Fibroblast of gingiva (primary cell): ENCODE data around the gene GMDS.

Experiments used
- DNase-seq: peaks from one replicate; pipeline ENCODE4 v3.0.0-alpha.2; 2011; ENCODE audit warnings: low read depth

The GMDS gene

DNA sequence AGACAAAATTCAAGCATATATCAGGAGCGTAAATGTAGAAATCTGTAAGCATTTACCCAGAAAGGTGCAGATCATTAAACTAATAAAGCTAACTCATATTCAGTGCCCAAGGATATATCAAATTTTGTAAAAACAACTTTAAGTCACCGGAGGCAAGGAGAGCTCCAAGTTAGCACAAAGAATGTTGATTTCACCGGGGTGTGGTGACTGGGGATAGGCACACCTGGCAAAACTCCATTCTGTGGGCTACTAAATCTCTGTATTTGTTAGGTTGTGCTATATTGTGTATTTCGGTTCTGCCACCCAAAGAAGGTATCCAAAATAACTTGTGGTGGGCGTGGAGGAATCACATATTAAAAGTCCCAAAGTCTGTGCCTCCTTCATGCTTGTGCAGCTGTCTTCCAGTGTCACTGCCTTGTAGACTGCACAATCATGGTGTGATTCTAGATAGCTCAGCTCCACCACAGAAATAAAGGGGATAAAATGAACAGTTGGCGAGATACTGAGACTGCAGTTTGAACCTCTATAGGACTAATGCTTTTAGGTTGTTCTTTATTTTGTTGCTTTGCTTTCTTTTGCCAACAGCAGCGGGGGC lies 111.6 kb downstream of the GMDS start:
- DNase-seq, result no peak

GRCh38 chr6:2132916-2133315 lies 112.5 kb downstream of the GMDS start:
- DNase-seq, result no peak

- DNase-seq, result peak; percentile 29
Observed at GRCh38 chr6:2132416-2132815, 113.0 kb downstream of the GMDS start.

GRCh38 chr6:2129182-2129621 lies 116.2 kb downstream of the GMDS start:
- no peak for DNase-seq

DNA sequence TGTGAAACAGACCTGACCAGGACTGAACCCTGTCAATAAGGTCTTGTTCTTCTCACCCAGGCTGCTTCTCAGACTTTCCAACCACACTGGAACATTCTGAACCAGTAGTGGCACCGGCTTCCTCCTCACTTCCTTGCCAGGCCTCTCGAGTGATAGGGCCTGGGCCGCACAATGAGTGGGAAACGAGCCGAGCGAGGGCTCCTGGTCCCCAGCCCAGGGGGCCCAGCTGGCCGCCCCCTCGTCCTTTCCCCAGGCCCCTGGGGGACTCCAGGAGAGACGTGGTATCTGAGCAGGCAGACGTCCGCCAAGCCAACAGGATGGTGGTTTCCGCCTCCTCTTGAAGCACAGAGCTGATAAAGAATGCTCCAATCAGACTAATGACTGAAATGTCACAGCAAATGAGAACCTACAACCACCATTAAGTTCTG lies 117.9 kb downstream of the GMDS start:
- DNase-seq, result no peak

GRCh38 chr6:2126351-2126750 lies 119.1 kb downstream of the GMDS start:
- no peak for DNase-seq

DNA sequence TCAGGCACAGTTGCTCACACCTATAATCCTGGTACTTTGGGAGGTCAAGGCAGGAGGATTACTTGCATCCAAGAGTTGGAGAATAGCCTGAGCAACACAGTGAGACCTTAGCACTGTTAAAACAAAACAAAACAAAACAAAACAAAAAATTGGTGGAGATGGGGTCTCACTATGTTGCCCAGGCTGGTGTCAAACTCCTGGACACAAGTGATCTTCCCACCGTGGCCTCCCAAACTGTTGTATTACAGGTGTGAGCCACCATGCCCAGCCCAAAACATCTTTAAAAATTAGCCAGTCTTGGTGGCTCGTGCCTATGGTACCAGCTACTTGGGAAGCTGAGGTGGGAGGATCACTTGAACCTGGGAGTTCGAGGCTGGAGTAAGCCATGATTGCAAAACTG lies 120.2 kb downstream of the GMDS start:
- no peak for DNase-seq

- no peak for DNase-seq
Observed at GRCh38 chr6:2124260-2124709, 121.1 kb downstream of the GMDS start.

DNA sequence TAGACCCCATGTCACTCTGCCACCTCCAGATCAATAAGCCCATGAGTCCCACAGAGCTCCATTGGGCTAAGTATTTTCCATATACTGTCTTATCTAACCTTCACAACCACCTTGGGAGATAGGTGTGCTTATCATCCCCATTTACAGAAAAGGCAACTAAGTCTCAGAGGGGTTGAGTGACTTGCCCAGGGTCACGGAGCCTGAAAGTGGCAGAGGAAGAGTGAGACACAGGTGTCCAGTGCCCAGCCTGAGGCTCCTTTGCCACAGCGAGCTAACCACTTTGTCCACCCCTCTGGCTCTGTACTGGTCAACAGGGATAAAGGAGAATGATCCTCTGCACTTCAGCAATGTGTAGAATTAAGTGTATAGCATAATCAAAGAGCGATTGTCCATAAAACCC lies 124.5 kb downstream of the GMDS start:
- DNase-seq, result no peak

DNA sequence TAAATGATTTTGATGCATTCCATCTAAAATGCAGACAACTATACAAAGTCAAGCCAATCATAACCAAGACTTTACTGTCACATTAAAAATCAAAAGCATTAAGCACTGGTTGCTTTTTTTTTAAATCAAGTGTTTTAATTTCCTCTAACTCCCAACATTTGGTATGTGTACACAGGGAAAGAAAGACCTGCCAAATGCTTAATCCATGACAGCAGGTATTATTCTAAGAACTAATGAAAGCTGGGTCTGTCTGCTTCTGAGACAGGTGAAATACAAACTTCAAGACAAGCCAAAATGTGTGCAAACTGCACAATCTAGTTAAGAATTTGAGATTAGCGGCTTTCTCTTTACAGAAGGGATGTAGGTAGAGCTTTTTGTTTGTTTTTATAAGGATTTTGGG lies 126.1 kb downstream of the GMDS start:
- DNase-seq, result no peak

GRCh38 chr6:2118136-2118535 lies 127.3 kb downstream of the GMDS start:
- DNase-seq, result no peak

DNA sequence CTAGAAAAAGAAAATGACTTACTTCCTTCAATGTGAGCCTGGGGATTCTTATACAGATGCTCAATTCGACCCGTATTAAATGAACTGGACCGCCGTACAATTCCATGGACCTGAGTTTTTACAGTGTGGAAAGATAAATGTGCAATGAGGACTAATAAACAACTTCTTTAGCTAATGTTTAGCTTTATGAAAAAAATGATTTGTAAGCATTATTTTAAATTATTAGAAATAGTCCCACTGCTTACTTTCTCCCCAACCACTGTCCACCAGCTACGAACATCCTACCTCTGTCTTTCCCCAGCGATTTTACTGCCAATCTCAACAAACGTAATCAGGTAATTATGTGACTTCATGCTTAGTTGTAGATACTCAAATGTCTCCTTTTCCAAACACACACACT lies 128.0 kb downstream of the GMDS start:
- DNase-seq, result no peak

DNA sequence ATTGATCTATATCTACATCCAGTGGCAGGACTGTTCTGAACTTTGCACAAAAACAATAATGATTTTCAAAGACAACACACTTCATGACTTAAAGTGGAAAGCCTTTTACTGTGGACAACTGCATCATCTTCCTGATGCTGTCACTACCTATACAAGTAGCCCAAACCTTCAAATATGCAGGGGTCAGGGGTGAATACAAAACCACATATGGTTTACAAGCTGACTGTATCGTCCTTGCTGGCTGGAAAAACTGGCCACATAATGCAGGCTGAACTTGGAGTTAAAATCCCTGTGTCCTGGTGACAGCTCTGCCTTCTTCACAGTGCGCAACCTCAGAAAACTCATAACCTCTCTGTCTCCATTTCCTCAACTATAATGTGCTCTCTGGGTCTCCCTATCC lies 128.9 kb downstream of the GMDS start:
- DNase-seq, result no peak

GRCh38 chr6:2114100-2114499 lies 131.3 kb downstream of the GMDS start:
- DNase-seq, result no peak

GRCh38 chr6:2111162-2111677 lies 134.2 kb downstream of the GMDS start:
- DNase-seq, result peak; percentile 71

DNA sequence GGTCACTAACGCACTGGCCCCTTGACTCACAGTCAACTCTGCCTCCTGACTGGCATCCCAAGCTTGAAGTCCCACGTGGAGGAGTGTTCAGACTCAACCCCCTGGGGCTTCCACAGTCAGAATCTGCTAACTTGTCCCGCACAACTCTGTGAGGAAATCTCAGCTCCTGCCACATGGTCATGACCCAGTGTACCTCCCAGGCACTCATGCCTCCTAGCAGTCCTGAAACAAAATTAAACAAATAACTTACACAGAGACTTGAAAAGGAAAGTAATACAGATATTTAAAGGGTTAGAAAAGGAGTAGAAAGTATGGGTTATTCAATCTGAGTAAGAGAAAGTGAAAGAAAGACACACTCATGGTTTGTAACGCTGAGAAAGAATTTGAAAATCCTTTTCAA lies 134.9 kb downstream of the GMDS start:
- no peak for DNase-seq

GRCh38 chr6:2109796-2110195 lies 135.6 kb downstream of the GMDS start:
- no peak for DNase-seq

GRCh38 chr6:2108700-2109306 lies 136.6 kb downstream of the GMDS start:
- no peak for DNase-seq

DNA sequence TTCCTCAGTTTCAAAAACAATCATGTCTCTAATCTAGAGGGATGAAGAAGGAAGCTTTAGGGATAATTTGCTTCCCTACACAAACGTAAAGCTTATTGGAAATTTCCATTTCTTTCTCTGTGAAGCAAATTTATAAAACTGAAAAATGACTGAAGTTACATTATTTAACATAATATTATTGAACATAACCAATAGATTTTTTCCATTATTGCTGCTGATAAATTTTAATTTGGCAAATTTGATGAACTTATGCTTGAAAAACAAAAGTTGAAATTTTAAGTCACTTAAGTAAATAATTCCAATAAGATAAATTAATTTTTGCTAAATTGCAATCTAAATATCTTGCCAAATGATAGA lies 140.9 kb downstream of the GMDS start:
- no peak for DNase-seq

DNA sequence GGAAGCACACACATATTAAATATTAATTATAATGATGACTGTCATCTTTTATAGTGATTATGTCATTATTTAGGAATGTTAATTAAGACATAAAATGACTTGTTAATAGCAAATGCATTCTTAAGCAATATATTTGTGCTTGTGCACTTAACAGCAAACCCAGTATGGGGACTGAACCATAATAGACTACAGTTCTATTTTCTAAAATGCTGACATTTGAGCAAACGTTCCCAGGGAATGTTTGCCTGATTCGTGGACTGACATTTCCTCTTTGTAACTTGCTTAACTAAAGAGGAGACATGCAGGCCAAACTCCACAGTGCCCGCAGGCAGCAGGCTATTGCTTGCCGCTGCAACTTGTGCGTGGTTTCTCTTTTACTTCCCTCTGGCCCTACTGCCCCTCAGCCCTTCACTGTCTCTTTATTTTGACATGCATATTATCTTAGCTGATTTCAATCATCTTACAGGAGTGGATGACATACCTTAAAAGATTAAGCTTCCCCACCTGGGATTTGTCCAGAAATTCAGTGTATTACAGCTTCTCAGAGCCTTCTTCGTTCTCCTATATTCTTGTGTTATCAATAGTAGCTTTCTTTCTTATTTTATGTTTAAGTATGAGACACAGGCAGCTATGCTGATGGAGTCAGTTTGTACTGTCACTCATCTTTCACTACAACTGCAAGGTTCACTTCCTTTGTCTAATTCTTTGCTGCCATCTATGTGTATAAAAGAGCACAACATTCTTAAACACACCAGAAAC lies 141.5 kb downstream of the GMDS start:
- peak; percentile 30 for DNase-seq

DNA sequence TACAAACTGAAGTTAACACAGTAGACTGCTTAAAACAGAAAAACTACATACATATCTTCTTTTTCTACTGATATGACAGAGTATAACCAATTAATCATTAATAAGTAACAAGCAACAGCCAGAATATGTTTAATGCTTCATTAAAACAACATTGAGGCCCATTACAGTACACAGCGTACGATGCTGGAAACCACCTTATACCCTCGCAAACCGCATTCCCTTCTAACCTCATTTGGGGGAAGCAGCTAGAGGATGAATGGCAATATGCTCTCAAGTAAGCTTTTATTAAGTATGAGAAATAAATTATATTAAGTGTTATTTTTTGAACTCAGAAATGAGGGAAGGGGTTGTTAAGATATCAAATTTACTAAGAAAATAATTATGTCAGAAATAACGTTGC lies 142.4 kb downstream of the GMDS start:
- DNase-seq, result no peak

DNA sequence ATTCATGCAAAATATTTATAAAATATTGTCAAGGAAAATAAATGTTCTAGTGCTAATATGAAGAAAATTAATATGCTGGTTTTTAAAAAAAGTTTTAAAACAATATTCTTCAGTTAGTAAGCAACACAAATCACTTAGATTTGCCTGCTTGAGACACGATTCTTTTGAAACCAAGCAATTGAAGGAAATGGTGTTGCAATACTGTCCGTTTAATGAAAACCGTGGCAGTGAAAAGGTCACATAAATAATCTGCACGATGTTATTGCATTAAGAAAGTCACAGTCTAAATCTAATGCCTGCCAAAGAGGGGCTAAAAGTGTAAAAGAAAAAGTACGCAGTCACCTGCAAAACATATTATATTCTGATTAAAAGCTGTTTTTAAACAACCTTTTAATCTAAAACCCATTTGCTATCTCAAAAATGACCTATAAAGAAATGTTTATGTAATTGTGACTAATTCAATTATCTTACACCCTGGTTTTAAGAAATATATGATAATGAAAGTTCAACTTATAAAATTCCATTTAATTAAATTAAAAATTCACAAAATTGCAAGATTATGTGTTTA lies 143.0 kb downstream of the GMDS start:
- peak; percentile 61 for DNase-seq

- no peak for DNase-seq
Observed at GRCh38 chr6:2101213-2101612, 144.2 kb downstream of the GMDS start.
